Activated T-helper 17 cell treated with anti-CD3 and anti-CD28 coated beads, Interleukin-2, amount 50 U/mL, for 72 hours (primary cell): Measurements from ENCODE around the gene CREBRF. TPM values are rescaled to one million over a fixed set of nuclear protein-coding genes. Genes with fewer than 3 reads are reported as not detected.
"Not testable (repeated sequence)": the region's sequence is repeated elsewhere in the genome, so short reads cannot be mapped to it uniquely, and the experiment has no call there.

Experiments
- ATAC-seq: fragments of 150-1000 bp; cut with Tn5 transposase; replicated peaks from 2 replicates; pipeline ENCODE4 v1.10.0; 2021; ENCODE audit warnings: mild to moderate bottlenecking, moderate library complexity
- H3K27ac Mint-ChIP-seq: one replicate; pipeline ENCODE4 v1.8.0; 2022; ENCODE audit warnings: mixed read lengths
- H3K27me3 Mint-ChIP-seq: one replicate; pipeline ENCODE4 v1.8.0; 2022; ENCODE audit warnings: mixed read lengths
- H3K36me3 Mint-ChIP-seq: one replicate; pipeline ENCODE4 v1.8.0; 2022; ENCODE audit warnings: low read depth, mild to moderate bottlenecking, mixed read lengths
- H3K4me1 Mint-ChIP-seq: one replicate; pipeline ENCODE4 v1.8.0; 2022; ENCODE audit warnings: mixed read lengths
- H3K4me3 Mint-ChIP-seq: one replicate; pipeline ENCODE4 v1.8.0; 2022; ENCODE audit warnings: mild to moderate bottlenecking, mixed read lengths
- H3K9me3 Mint-ChIP-seq: one replicate; pipeline ENCODE4 v1.8.0; 2022; ENCODE audit warnings: mixed read lengths
- total RNA-seq, 2 donors: library from RNA; stranded (reverse); gene quantifications; one replicate each; pipeline ENCODE4 v1.2.3, GENCODE V29; 2022

CREBRF gene, protein sequence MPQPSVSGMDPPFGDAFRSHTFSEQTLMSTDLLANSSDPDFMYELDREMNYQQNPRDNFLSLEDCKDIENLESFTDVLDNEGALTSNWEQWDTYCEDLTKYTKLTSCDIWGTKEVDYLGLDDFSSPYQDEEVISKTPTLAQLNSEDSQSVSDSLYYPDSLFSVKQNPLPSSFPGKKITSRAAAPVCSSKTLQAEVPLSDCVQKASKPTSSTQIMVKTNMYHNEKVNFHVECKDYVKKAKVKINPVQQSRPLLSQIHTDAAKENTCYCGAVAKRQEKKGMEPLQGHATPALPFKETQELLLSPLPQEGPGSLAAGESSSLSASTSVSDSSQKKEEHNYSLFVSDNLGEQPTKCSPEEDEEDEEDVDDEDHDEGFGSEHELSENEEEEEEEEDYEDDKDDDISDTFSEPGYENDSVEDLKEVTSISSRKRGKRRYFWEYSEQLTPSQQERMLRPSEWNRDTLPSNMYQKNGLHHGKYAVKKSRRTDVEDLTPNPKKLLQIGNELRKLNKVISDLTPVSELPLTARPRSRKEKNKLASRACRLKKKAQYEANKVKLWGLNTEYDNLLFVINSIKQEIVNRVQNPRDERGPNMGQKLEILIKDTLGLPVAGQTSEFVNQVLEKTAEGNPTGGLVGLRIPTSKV
- 10 to 100 TPM; 10.5 to 29.5 TPM for total RNA-seq

DNA sequence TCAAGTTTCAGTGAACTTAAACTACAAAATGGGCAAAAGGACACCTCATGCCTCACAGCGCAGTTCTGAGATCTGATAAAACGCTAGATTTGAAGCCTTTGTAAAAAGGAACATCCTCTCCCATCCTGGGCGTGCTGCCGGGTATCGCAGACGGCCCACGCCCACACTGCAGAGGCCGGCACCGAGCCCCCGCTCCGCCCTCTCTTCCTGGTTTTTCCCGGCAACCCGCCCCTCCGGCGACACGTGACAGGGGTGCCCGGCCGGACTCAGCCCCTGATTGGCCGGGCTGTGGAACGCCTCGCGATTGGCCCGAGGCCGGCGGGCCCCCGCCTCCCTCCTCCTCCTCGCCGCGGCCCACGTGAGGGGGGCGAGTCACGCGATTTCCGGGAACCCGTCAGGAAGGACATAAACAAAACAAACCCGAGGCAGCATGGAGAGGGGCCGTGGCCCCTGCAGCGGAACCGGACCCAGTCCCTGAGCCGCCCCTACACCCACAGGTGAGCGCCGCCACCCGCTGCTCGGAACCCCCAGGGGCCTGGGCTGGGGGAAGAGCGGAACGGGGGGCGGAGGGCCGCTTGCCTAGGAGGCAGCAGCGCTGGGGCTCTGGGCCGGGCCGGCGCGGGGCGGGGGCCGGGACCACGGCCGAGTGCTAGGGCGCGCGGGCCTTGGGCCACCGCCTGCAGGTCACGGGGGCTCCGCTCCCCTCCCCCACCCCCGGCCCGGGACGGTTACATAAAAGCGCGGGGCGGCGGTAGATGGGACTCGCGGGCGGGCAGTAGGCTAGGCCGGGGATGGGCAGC is at the start of gene CREBRF:
CREBRF (plus strand) TSS at position 370 of the 800 bp plus-strand sequence. CDS start 24,424 bp downstream, outside the sequence.
- Mint-ChIP-seq H3K9me3 (no peaks in the 10 kb centered on the region), H3K4me3 (peak within 1 kb of the TSS; percentile 91), H3K27me3 (peaks cover 4% of the 10 kb centered on the region), H3K36me3 (peaks cover 15% of the 10 kb centered on the region), H3K27ac (peak within 1 kb of the TSS; percentile 96), H3K4me1 (peaks cover 15% of the 10 kb centered on the region)
- ATAC-seq: peak; percentile 74

DNA sequence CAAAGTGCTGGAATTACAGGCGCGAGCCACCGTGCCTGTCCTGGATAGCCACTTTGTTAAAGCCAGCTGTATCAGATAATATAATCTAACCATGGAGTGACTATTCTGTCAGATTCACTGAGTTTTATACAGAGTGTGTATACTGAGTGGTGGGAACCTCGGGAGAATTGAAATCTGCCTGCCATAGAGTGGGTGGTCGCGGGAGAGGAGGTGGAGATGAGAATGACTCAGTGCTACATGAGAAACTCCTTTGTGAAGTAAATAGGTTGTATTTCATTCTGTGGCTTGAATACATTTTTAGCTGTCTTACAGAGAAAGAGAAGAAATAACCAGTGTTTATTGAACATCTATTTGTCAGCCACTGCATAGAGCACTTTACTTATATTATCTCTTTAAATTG is 46.1 kb upstream of the CREBRF start:
- Mint-ChIP-seq H3K9me3 (no peaks in the 10 kb centered on the region), H3K4me3 (peak overlapping the region; percentile 34), H3K4me1 (peaks cover 24% of the 10 kb centered on the region), H3K27ac (peak overlapping the region; percentile 71), H3K36me3 (peaks cover 26% of the 10 kb centered on the region), H3K27me3 (no peaks in the 10 kb centered on the region)
- ATAC-seq: peak; percentile 79

DNA sequence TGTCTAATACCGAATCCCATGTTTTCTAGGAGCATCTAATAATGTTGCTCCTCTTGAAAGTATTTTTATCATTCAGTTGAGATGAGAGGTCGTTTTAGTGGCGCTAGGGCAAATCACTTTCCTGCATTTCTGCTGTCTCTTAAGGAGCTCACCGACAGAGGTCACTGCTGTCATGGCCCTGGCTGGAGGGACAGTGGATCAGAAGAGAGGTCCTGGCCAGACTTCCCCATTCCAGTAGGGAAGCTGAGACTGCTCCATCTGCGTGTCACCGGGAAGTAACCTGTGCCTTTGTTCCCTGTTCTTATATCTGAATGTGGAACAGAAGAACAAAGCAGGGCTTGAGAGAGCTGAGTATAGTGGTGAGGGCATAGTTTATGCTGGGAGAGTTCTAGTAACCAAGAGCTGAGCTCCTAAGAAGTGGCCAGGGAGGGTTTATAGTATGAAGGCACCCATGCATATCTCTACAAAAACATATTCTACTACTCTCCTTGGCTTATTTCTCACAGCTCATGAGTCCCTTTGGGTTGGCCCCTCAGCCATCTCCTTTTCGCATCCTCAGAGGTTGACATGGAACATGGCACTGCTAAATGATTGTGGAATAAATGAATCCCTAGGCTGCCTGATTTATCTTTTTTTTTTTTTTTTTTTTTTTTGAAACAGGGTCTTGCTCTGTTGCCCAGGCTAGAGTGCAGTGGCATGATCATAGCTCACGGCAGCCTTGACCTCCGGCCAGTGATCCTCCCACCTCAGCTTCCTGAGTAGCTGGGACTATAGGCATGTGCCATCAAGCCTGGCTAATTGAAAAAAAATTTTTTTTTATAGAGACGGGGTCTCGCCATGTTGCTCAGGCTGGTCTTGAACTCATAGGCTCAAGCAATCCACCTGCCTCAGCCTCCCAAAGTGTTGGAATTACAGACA is 45.3 kb upstream of the CREBRF start:
- ATAC-seq: no peak
- peak overlapping the region; percentile 71 for H3K27ac Mint-ChIP-seq
- H3K4me1 Mint-ChIP-seq: peaks cover 26% of the 10 kb centered on the region
- no peaks in the 10 kb centered on the region for H3K27me3 Mint-ChIP-seq
- H3K4me3 Mint-ChIP-seq: peak overlapping the region; percentile 34
- peaks cover 26% of the 10 kb centered on the region for H3K36me3 Mint-ChIP-seq
- H3K9me3 Mint-ChIP-seq: no peaks in the 10 kb centered on the region

DNA sequence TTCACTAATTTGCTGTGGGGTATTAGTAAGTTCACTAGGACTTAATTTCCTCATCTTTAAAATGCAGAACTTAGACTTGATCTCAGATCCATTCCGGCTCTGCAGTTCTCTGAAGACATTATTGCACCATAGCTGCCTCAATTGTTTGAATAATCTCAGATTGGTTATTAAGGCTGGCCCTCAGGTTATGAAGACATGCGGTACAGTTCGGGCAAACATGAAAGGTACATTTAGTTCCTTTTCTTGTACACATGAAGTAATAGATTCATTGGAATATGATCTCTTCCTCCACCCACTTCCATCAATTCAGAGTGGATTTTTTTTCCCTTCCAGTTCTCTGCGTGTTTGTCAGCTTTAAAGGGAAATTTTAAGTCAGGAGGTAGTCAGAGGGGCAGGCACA is 44.6 kb upstream of the CREBRF start:
- Mint-ChIP-seq H3K4me3 (no peak overlapping the region), H3K36me3 (peaks cover 32% of the 10 kb centered on the region), H3K9me3 (no peaks in the 10 kb centered on the region), H3K4me1 (peaks cover 34% of the 10 kb centered on the region), H3K27me3 (no peaks in the 10 kb centered on the region), H3K27ac (peak overlapping the region; percentile 33)
- no peak for ATAC-seq

DNA sequence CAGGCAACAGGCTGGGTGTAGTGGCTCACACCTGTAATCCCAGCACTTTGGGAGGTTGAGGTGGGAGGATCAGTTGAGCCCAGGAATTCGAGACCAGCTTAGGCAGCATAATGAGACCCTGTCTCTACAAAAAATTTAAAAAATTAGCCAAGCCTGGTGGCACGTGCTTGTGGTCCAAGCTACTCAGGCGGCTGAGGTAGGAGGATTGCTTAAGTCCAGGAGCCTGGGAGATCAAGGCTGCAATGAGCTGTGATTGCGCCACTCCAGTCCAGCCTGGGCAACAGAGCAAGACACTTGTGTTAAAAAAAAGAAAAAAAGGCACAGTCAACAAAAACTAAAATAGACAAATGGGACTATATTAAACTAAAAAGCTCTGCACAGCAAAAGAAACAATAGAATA is 43.3 kb upstream of the CREBRF start:
- ATAC-seq: no peak
- H3K27me3 Mint-ChIP-seq: no peaks in the 10 kb centered on the region
- H3K9me3 Mint-ChIP-seq: no peaks in the 10 kb centered on the region
- H3K4me1 Mint-ChIP-seq: peaks cover 37% of the 10 kb centered on the region
- peaks cover 41% of the 10 kb centered on the region for H3K36me3 Mint-ChIP-seq
- H3K4me3 Mint-ChIP-seq: no peak overlapping the region
- no peak overlapping the region for H3K27ac Mint-ChIP-seq

DNA sequence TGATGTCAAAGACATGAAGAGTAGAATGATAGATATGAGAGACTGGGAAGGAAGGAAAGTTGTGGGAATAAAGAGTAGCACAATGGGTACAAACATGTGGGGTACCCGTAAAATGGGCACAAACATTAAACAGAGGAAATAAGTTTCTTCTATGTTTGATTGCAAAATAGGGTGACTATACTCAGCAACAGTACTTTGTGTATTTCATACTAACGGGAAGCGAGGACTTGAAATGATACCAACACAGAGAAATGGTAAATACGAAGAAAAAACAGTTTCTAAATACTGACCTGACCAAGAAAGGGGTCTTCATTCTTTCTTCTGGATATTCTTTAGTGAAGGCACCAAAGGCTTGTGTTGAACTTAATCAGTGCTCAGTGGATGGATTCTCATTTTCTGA is 41.5 kb upstream of the CREBRF start:
- peaks cover 40% of the 10 kb centered on the region for H3K4me1 Mint-ChIP-seq
- H3K9me3 Mint-ChIP-seq: no peaks in the 10 kb centered on the region
- H3K4me3 Mint-ChIP-seq: no peak overlapping the region
- H3K36me3 Mint-ChIP-seq: peaks cover 52% of the 10 kb centered on the region
- H3K27me3 Mint-ChIP-seq: no peaks in the 10 kb centered on the region
- ATAC-seq: no peak
- H3K27ac Mint-ChIP-seq: no peak overlapping the region

DNA sequence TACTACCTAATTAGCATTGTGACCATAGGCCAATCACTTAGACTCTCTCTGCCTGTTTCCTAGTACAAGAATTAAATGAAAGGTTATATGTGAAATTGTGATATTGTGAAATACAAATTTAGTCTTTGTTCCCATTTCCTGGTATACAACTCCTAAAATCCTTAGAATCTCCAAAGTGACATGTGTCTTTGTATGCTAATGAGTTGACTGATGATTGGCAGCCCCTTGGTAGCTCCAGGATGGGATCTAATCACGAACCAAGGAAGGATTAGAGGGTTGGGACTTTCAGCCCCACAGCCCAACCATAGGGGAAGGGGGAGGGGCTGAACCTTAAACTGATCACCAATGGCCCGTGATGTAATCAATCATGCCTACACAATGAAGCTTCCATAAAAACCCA is 41.0 kb upstream of the CREBRF start:
- Mint-ChIP-seq H3K36me3 (peaks cover 52% of the 10 kb centered on the region), H3K27ac (peak overlapping the region; percentile 88), H3K4me3 (no peak overlapping the region), H3K9me3 (no peaks in the 10 kb centered on the region), H3K27me3 (no peaks in the 10 kb centered on the region), H3K4me1 (peaks cover 41% of the 10 kb centered on the region)
- no peak for ATAC-seq

DNA sequence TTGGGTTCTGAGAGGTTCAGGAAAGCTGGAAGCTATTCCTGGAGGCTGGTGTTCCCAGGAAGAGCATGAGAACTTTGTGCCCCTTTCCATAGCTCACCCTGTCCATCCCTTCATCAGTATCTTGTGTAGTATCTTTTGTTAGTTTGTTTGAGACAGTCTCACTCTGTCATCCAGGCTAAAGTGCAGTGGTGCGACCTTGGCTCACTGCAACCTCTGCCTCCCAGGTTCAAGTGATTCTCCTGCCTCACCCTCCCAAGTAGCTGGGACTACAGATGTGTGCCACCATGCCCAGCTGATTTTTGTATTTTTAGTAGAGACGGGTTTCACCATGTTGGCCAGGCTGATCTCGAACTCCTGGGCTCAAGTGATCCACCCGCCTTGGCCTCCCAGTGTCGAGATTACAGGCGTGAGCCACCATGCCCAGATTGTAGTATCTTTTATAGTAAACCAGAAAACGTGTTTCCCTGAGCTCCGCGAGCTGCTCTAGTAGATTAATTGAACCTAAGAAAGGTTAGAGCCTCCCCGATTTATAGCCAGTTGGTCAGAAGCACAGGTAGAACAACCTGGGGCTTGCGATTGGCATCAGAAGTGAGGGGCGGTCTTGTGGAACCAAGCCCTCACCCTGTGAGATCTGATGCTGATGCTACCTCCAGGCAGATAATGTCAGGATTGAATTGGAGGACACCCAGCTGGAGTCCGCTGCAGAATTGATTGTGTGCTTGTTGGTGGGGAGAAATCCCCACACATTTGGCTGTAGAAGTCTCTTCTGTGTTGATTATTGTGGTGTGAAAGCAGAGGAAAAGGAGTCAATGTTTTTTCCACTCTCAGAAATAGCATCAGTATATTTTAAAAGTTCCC is 40.3 kb upstream of the CREBRF start:
- Mint-ChIP-seq H3K36me3 (peaks cover 52% of the 10 kb centered on the region), H3K9me3 (no peaks in the 10 kb centered on the region), H3K4me1 (peaks cover 36% of the 10 kb centered on the region), H3K27me3 (no peaks in the 10 kb centered on the region), H3K27ac (peak overlapping the region; percentile 88), H3K4me3 (peak overlapping the region; percentile 51)
- ATAC-seq: peak; percentile 6

DNA sequence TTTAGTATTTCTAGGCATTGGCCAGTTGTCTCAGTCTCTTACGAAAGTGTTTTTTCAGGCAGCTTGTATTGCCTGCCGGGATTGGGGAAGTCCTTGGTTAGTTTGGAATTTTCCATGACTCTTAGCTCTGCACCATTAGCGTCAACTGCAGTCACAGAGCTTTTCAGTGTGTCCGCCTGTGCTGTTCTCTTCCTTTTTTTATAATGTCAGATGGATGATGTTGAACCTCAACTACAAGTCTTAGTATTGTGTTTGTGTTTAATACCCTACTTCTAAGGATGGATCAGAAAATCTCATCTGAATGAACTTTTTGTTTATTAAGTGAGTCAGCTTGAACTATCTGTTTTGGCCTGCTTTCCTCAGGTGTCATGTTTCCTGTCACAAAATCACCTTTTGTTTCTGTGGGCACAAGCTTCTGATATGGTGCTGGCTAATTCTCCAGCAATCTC is 39.5 kb upstream of the CREBRF start:
- Mint-ChIP-seq H3K27me3 (no peaks in the 10 kb centered on the region), H3K27ac (peak overlapping the region; percentile 88)
- peak; percentile 86 for ATAC-seq

DNA sequence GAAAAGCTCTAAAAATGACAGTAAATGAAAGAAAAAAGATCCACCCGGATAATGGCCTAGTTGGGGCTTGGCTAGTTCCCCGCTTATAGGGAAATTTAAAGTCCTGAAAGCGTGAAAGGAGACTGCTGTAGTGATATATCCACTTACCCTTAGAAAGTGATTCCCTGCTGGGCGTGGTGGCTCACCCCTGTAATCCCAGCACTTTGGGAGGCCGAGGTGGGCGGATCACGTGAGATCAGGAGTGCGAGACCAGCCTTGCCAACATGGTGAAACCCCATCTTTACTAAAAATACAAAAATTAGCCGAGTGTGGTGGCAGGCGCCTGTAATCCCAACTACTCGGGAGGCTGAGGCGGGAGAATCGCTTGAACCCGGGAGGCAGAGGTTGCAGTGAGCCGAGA is 39.1 kb upstream of the CREBRF start:
- H3K27me3 Mint-ChIP-seq, ATAC-seq: not testable (repeated sequence)
- peak overlapping the region; percentile 88 for H3K27ac Mint-ChIP-seq

More for the DNA sequence above, 39.5 kb upstream of the CREBRF start:
- peaks cover 36% of the 10 kb centered on the region for H3K4me1 Mint-ChIP-seq
- H3K9me3 Mint-ChIP-seq: no peaks in the 10 kb centered on the region
- H3K36me3 Mint-ChIP-seq: peaks cover 54% of the 10 kb centered on the region
- H3K4me3 Mint-ChIP-seq: peak overlapping the region; percentile 51

DNA sequence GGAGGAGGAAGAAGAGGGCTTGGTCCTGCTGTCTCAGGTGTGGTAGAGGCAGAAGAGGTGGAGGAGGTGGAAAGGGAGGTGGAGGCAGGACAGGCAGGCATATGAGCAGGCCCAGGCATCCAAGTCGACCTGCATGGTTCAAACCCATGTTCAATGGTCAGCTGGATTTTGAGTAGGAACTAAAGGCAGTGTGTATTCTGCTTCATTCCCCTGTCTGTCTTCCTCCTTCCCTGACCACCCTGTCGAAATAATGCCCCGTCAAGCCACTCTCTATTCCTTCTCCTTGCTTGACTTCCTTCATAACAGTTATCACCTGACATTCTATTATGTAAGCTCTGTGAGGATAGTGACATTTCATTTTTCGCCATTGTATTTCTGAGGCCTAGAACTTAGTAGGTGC is 37.8 kb upstream of the CREBRF start:
- peaks cover 36% of the 10 kb centered on the region for H3K4me1 Mint-ChIP-seq
- H3K36me3 Mint-ChIP-seq: peaks cover 59% of the 10 kb centered on the region
- H3K27ac Mint-ChIP-seq: peak overlapping the region; percentile 56
- no peak for ATAC-seq
- no peaks in the 10 kb centered on the region for H3K9me3 Mint-ChIP-seq
- H3K27me3 Mint-ChIP-seq: no peaks in the 10 kb centered on the region
- H3K4me3 Mint-ChIP-seq: no peak overlapping the region

More for the DNA sequence above, 39.1 kb upstream of the CREBRF start:
- peaks cover 36% of the 10 kb centered on the region for H3K4me1 Mint-ChIP-seq
- not testable (repeated sequence) for H3K9me3 Mint-ChIP-seq
- H3K36me3 Mint-ChIP-seq: peaks cover 54% of the 10 kb centered on the region
- H3K4me3 Mint-ChIP-seq: peak overlapping the region; percentile 51

DNA sequence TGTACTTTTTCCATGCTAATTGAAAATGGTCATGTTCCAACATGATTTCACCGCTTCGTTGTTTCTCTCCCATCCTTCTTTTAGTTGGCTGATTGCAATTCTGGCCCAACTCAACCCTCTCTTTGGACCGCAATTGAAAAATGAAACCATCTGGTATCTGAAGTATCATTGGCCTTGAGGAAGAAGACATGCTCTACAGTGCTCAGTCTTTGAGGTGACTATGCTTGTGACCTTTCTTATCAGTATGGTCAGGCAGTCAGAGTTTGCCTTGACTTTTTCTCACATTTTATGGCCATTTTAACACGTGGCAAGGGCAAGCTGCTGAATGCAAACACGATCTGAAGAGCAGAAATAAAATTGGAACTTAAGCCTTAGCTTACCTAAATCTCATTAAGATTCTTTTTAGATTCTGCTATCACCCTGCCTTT is 36.0 kb upstream of the CREBRF start:
- H3K36me3 Mint-ChIP-seq: peaks cover 73% of the 10 kb centered on the region
- no peak overlapping the region for H3K4me3 Mint-ChIP-seq
- H3K27me3 Mint-ChIP-seq: no peaks in the 10 kb centered on the region
- peaks cover 30% of the 10 kb centered on the region for H3K4me1 Mint-ChIP-seq
- H3K9me3 Mint-ChIP-seq: no peaks in the 10 kb centered on the region
- ATAC-seq: no peak
- no peak overlapping the region for H3K27ac Mint-ChIP-seq

DNA sequence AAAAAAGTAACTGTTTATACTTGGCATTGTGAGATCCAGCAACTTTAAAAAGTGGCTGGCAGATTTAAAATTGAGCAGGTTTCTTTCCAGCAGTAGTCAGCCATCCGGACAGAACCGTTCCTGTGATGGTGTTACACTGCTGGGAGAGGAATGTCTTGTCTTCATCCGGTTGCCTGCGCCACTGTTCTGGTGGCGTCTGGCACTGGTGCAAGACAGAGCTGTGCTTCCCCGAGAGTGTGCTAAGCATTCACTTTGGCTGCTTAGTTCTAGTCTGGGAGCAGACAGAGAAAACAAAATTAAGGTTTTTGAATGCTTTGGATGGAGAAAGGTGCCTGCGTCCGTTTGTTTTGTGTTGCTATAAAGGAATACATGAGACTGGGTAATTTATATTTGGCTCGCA is 35.5 kb upstream of the CREBRF start:
- Mint-ChIP-seq H3K36me3 (peaks cover 76% of the 10 kb centered on the region), H3K27me3 (no peaks in the 10 kb centered on the region), H3K4me3 (no peak overlapping the region), H3K4me1 (peaks cover 29% of the 10 kb centered on the region), H3K27ac (no peak overlapping the region), H3K9me3 (no peaks in the 10 kb centered on the region)
- ATAC-seq: no peak
